RWPE2 (cell line): Measurements from ENCODE around the gene SEC62.

Experiments
- ATAC-seq: fragments of 200-7000 bp; cut with Tn5 transposase; 3 replicates; pipeline ENCODE4 v1.9.1; 2021; ENCODE audit warnings: low read depth
- DNase-seq: peaks from one replicate; pipeline ENCODE4 v3.0.0-alpha.2; 2020; ENCODE audit warnings: low spot score
- H3K27ac ChIP-seq: fragments of 450-650 bp; 2 replicates; pipeline ENCODE4 v1.5.1; 2017; ENCODE audit warnings: mild to moderate bottlenecking; ENCODE audit not compliant: poor library complexity, severe bottlenecking
- H3K27me3 ChIP-seq: fragments of 250-450 bp; sonication (Bioruptor Pico); 2 replicates; pipeline ENCODE4 v1.5.1; 2021; ENCODE audit warnings: mild to moderate bottlenecking, moderate library complexity; ENCODE audit not compliant: insufficient read depth, poor library complexity, severe bottlenecking
- H3K36me3 ChIP-seq: fragments of 250-450 bp; sonication (Bioruptor Pico); 2 replicates; pipeline ENCODE4 v1.5.1; 2020; ENCODE audit warnings: low read depth, mild to moderate bottlenecking, moderate library complexity
- H3K4me1 ChIP-seq: fragments of 250-450 bp; sonication (Bioruptor Pico); 2 replicates; pipeline ENCODE4 v1.5.1; 2021; ENCODE audit warnings: mild to moderate bottlenecking, moderate library complexity; ENCODE audit not compliant: insufficient read depth, poor library complexity, severe bottlenecking
- H3K4me3 ChIP-seq: fragments of 250-450 bp; sonication (Bioruptor Pico); 2 replicates; pipeline ENCODE4 v1.5.1; 2021; ENCODE audit warnings: mild to moderate bottlenecking, moderate library complexity; ENCODE audit not compliant: severe bottlenecking
- H3K9me3 ChIP-seq: fragments of 250-450 bp; sonication (Bioruptor Pico); 2 replicates; pipeline ENCODE4 v1.5.1; 2021; ENCODE audit warnings: mild to moderate bottlenecking, moderate library complexity; ENCODE audit not compliant: severe bottlenecking
- CTCF ChIP-seq: fragments of 450-650 bp; IDR thresholded peaks from one replicate; pipeline ENCODE4 v1.5.1; 2017; ENCODE audit warnings: mild to moderate bottlenecking, moderate library complexity; ENCODE audit not compliant: poor library complexity, severe bottlenecking

Gene SEC62

GRCh38 chr3:170033489-170033888 is 66.9 kb downstream of the SEC62 start:
- no peaks in the 10 kb centered on the region for H3K4me1 ChIP-seq
- no peak for ATAC-seq
- no peaks in the 10 kb centered on the region for H3K9me3 ChIP-seq
- H3K36me3 ChIP-seq = no peaks in the 10 kb centered on the region
- H3K4me3 ChIP-seq = no peak overlapping the region
- H3K27ac ChIP-seq = no peak overlapping the region
- TF ChIP-seq CTCF = no peak
- no peak for DNase-seq
- peaks cover under 1% of the 10 kb centered on the region for H3K27me3 ChIP-seq

- H3K9me3 ChIP-seq = no peaks in the 10 kb centered on the region
- DNase-seq (no peak), ATAC-seq (peak; percentile 69)
- H3K27ac ChIP-seq = no peak within 1 kb of the TSS
- peak within 1 kb of the TSS; percentile 48 for H3K4me3 ChIP-seq
- H3K4me1 ChIP-seq = no peaks in the 10 kb centered on the region
- peak; percentile 91 for TF ChIP-seq CTCF
- H3K27me3 ChIP-seq = peaks cover 21% of the 10 kb centered on the region
- H3K36me3 ChIP-seq = no peaks in the 10 kb centered on the region
Measured at GRCh38 chr3:170037463-170038433, 71.1 kb downstream of the SEC62 start, which contains the start of gene GPR160. TSS of gene GPR160 (plus strand) at chr3:170037995. CDS start at chr3:170083973, 45,978 bp downstream.

- Histone ChIP-seq H3K36me3 (no peaks in the 10 kb centered on the region), H3K4me3 (peak overlapping the region; percentile 48), H3K4me1 (no peaks in the 10 kb centered on the region), H3K27me3 (peaks cover 21% of the 10 kb centered on the region), H3K9me3 (no peaks in the 10 kb centered on the region), H3K27ac (no peak overlapping the region)
- no peak for TF ChIP-seq CTCF
- no peak for DNase-seq
- peak; percentile 24; the same call in 2 of the 3 replicates for ATAC-seq
Measured at GRCh38 chr3:170038434-170039110, 72.0 kb downstream of the SEC62 start.

GRCh38 chr3:170040418-170040817 is 73.8 kb downstream of the SEC62 start:
- Histone ChIP-seq H3K4me1 (no peaks in the 10 kb centered on the region), H3K36me3 (no peaks in the 10 kb centered on the region), H3K27me3 (peaks cover 21% of the 10 kb centered on the region), H3K27ac (no peak overlapping the region), H3K4me3 (no peak overlapping the region), H3K9me3 (no peaks in the 10 kb centered on the region)
- DNase-seq (no peak), ATAC-seq (no peak)
- TF ChIP-seq CTCF = no peak
